Left lobe of liver (tissue), 2 donors: ENCODE data around the gene HOMER2. TPM values are rescaled to one million over a fixed set of nuclear protein-coding genes. Genes with fewer than 3 reads are reported as not detected.

Experiments
- ATAC-seq: fragments of 200-7000 bp; cut with Tn5 transposase; one replicate; pipeline ENCODE4 v1.9.1; 2020; ENCODE audit warnings: mild to moderate bottlenecking, moderate library complexity
- DNase-seq: peaks from one replicate; pipeline ENCODE4 v3.0.0-alpha.2; 2020; ENCODE audit warnings: low spot score
- total RNA-seq: library from RNA; stranded (reverse); gene quantifications from one replicate; pipeline ENCODE4 v1.2.1, GENCODE V29; 2021
- donor health status: DM: no; HTN: no; CAD: no; lungs with moderate emphysema.
- donor health status: DM: no; HTN: yes; CAD: no.

The HOMER2 gene
- total RNA-seq, 1 donor from 2014 or later, result 61.3 TPM

DNA sequence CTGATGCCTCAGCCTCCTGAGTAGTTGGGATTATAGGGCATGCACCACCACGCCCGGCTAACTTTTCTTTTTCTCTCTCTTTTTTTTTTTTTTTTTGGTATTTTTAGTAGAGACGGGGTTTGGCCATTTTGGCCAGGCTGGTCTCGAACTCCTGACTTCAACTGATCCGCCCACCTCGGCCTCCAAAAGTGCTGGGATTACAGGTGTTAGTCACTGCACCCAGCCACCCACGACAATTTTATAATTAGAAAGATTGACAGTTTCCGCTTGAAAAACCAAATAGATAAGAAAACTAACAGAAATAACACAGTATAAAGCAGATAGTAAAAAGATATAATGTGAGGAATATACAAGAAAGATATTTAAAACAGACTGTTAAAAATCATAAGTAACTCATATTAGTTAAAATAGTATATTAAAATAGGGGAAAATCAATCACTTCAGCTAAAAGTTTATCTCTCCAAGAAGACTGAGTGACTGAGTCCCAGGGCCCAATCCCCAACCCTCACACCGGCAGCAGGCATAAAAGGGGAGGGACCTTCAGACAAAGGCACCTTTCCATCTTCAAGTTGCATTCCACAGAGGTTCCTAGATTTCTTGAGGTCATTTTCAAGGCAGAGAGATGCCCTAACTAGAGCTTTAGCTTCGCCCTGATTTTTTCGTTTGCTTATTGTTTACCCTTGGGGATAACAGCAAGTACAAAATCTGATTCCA is 144.4 kb downstream of the HOMER2 start:
- DNase-seq (no peak), ATAC-seq (no peak)

DNA sequence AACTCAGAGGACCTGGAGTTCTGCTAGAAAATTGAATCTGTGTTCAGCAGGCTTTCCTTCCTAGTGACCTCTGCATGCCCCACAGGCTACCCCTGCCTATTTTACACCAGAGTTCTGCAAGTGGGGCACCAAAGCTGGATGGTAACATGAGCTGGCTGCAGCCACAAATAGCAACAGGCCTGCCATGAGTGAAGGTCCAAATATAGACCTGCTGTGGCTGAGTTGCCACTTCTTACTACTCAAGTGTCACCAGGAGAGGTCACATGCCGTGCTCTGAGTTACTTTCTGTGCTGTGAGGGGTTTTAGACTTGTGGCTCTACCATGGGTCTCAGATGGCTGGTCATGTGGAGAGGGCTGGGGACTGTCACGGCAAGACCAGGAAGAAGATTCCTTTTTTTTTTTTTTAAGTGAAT is 146.5 kb downstream of the HOMER2 start, which contains the start of gene FSD2:
FSD2 (minus strand) TSS at position 76 of the 413 bp plus-strand sequence. CDS start 18,679 bp downstream, outside the sequence.
- no peak for ATAC-seq
- DNase-seq, result no peak

- no peak for ATAC-seq
These were observed 148.0 kb downstream of the HOMER2 start for GRCh38 chr15:82804575-82804949.

DNA sequence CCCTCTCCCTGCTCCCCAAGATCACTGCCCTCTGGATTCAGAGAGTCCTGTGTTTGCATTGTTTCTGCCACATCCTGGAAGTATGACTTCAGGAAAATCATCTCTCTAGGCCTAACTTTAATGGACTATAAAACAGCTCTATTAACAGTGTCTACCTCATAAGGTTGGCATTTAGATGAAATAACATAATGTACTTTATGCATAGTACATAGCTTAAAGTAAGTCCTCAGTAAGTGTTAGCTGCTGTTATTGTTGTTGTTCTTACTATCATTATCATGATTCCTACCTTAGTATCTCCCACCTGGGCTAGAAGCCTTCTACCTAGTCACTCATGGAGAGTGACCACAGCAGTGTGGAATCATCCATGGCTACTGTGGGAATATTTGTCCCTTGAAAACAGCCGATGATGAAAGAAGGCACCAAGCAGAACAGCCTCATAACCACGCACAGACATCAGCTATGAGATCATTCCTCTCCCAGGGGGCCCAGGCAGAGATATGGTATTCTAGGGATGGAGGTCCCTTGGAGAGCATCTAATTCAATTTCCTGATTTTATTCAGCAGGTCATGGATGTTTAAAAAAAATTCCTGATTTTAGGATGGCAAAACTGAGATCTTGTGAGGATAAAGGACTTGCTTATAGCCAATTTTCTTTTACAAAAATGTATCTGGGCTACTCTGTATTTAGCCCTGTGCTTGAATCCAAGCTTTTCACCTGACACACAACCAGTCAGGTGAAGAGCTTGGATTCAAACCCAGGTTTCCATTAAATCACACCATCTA is 148.5 kb downstream of the HOMER2 start:
- ATAC-seq (no peak), DNase-seq (no peak)

More at GRCh38 chr15:82804575-82804949, 148.0 kb downstream of the HOMER2 start:
- no peak for DNase-seq

DNA sequence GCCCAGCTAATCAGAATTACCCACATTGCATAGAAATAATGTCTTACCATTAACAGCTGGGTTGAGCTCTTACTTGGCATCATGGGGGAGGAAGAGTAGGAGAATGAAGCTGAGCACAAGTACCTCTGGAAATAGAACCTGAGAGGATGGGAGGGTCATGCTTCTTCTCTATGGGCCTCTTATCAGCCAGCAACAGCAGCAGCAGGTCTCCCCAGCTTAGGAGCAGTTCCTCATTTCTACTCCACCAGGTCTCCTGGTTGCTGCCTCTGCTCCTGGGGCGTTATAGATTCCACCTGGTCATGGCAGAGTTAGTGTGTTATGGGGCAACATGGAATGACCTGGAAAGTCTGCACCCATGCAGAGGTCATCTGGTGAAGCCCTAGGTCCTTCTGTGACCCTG is 150.0 kb downstream of the HOMER2 start:
- DNase-seq (no peak), ATAC-seq (no peak)

GRCh38 chr15:82799183-82799841 is 153.2 kb downstream of the HOMER2 start:
- ATAC-seq, result no peak
- DNase-seq, result no peak

Other genes starting within 250 kb of the HOMER2 start
- not detected for gene AP3B2, start 242.8 kb downstream of the HOMER2 start, total RNA-seq
- not detected for gene FSD2, start 146.7 kb downstream of the HOMER2 start, total RNA-seq
- gene WHAMM, start 143.1 kb downstream of the HOMER2 start, total RNA-seq, result 5.0 TPM
- gene RAMAC, start 33.5 kb upstream of the HOMER2 start, total RNA-seq, result 9.6 TPM
- 11.0 TPM for gene C15orf40, start 58.9 kb upstream of the HOMER2 start, total RNA-seq
- gene BTBD1, start 114.5 kb upstream of the HOMER2 start, total RNA-seq, result 17.8 TPM
- 0.81 TPM for gene TM6SF1, start 154.9 kb upstream of the HOMER2 start, total RNA-seq